ENCODE data around the gene GNL2.
A peak's percentile ranks its signal among the peaks of the same experiment; 100 is the strongest.
"Not testable (repeated sequence)": the region's sequence is repeated elsewhere in the genome, so short reads cannot be mapped to it uniquely, and the experiment has no call there.

The GNL2 gene

GRCh38 chr1:37562984-37563383 is 32.8 kb downstream of the GNL2 start:
- Histone ChIP-seq H2BK15ac (ENCODE audit: low read depth, poor library complexity, severe bottlenecking) (no peak overlapping the region), H3K36me3 (ENCODE audit: control insufficient read depth in 1 of 2, insufficient read depth in 2 of 2, low read depth in 1 of 2, low read length in 2 of 2) (peaks cover 44 to 54% of the 10 kb centered on the region in 2 experiments), H3K4me1 (ENCODE audit: control insufficient read depth, insufficient read depth, low read depth, low read length) (peaks cover 4% of the 10 kb centered on the region), H4K8ac (ENCODE audit: low read length) (no peak overlapping the region), H3K4me3 (ENCODE audit: insufficient read depth in 1 of 2, low read depth in 1 of 2, low read length in 2 of 2) (no peak overlapping the region), H2AFZ (ENCODE audit: low read depth, low read length) (no peak overlapping the region), H3K14ac (ENCODE audit: low read length in 2 of 2) (no peak overlapping the region), H3K4me2 (ENCODE audit: low read length, poor library complexity, severe bottlenecking) (no peak overlapping the region), H3K9ac (ENCODE audit: low read length) (no peak overlapping the region), H3K27me3 (ENCODE audit: control insufficient read depth in 1 of 2, insufficient read depth in 1 of 2, low read length in 2 of 2) (no peaks in the 10 kb centered on the region), H3K27ac (ENCODE audit: low read length, poor library complexity, severe bottlenecking) (no peak overlapping the region), H2BK5ac (ENCODE audit: low read depth, low read length, poor library complexity, severe bottlenecking) (no peak overlapping the region), H3K79me1 (replicated peaks; ENCODE audit: low read length, poor library complexity, severe bottlenecking) (peaks cover 4% of the 10 kb centered on the region), H3K4ac (ENCODE audit: low read depth in 1 of 2, low read length in 2 of 2) (no peak overlapping the region), H4K91ac (ENCODE audit: low read length) (no peak overlapping the region), H3K9me3 (ENCODE audit: control insufficient read depth, low read length) (no peaks in the 10 kb centered on the region), H2BK120ac (ENCODE audit: low read depth, low read length) (no peak overlapping the region), H3K18ac (ENCODE audit: low read depth in 1 of 2, low read length in 2 of 2) (no peak overlapping the region), H2BK12ac (ENCODE audit: low read length in 2 of 2) (no peak overlapping the region), H2AK5ac (ENCODE audit: low read length, severe bottlenecking) (no peak overlapping the region), H3K23ac (ENCODE audit: low read length in 2 of 2) (no peak overlapping the region)
- DNase-seq = no peak
- WGBS = 93% methylated on average over 1 of the region's 1 CpG

- Histone ChIP-seq H3K27ac (ENCODE audit: low read length, poor library complexity, severe bottlenecking) (no peak overlapping the region), H3K14ac (ENCODE audit: low read length in 2 of 2) (no peak overlapping the region), H3K27me3 (ENCODE audit: control insufficient read depth in 1 of 2, insufficient read depth in 1 of 2, low read length in 2 of 2) (no peaks in the 10 kb centered on the region), H2AFZ (ENCODE audit: low read depth, low read length) (no peak overlapping the region), H3K4me1 (ENCODE audit: control insufficient read depth, insufficient read depth, low read depth, low read length) (peaks cover 11% of the 10 kb centered on the region), H4K91ac (ENCODE audit: low read length) (peak overlapping the region; percentile 77), H3K4me2 (ENCODE audit: low read length, poor library complexity, severe bottlenecking) (no peak overlapping the region), H2BK5ac (ENCODE audit: low read depth, low read length, poor library complexity, severe bottlenecking) (no peak overlapping the region), H3K4ac (ENCODE audit: low read depth in 1 of 2, low read length in 2 of 2) (no peak overlapping the region), H2BK120ac (ENCODE audit: low read depth, low read length) (no peak overlapping the region), H3K9me3 (ENCODE audit: control insufficient read depth, low read length) (no peaks in the 10 kb centered on the region), H2BK12ac (ENCODE audit: low read length in 2 of 2) (peak overlapping the region in 1 of 2 experiments; percentile 27), H3K18ac (ENCODE audit: low read depth in 1 of 2, low read length in 2 of 2) (no peak overlapping the region), H3K4me3 (ENCODE audit: insufficient read depth in 1 of 2, low read depth in 1 of 2, low read length in 2 of 2) (no peak overlapping the region), H4K8ac (ENCODE audit: low read length) (peak overlapping the region; percentile 29), H2AK5ac (ENCODE audit: low read length, severe bottlenecking) (no peak overlapping the region), H3K36me3 (ENCODE audit: control insufficient read depth in 1 of 2, insufficient read depth in 2 of 2, low read depth in 1 of 2, low read length in 2 of 2) (peaks cover 34 to 38% of the 10 kb centered on the region in 2 experiments), H3K79me1 (replicated peaks; ENCODE audit: low read length, poor library complexity, severe bottlenecking) (peaks cover 2% of the 10 kb centered on the region), H3K9ac (ENCODE audit: low read length) (peak overlapping the region; percentile 21), H3K23ac (ENCODE audit: low read length in 2 of 2) (no peak overlapping the region), H2BK15ac (ENCODE audit: low read depth, poor library complexity, severe bottlenecking) (no peak overlapping the region)
- peak; percentile 47 for DNase-seq
- 93% methylated on average over 19 of the region's 21 CpGs for WGBS
These were observed 34.3 kb downstream of the GNL2 start for GRCh38 chr1:37561133-37562132.

DNA sequence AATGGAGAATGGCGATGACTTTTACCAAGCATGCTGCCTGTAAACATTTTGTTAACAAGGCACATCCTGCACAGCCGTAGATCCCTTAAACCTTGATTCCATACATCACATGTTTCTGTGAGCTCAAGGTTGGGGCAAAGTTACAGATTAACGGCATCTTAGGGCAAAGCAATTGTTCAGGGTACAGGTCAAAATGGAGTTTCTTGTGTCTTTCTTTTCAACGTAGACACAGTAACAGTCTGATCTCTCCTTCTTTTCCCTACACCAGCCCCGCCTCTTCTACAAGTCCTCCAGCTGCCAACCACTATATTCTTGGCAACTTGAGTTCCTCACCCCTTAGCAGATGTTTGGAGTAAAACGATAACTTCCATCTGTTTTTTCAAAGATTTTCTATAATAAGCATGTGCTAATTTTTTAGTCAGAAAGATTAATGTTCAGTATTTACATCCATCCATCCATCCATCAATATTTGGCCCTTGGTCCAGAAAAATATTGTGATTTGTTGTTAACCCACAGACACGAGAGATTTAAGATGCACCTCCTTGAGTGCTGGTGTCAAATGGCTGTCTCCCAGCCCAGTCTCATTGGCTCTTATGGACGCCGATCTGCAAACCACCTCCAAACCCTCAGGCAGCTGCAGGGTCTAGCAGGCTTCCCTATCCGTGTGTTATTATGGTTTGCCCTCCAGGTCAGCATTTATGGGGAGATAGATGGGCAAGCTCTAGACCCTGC is 35.2 kb downstream of the GNL2 start:
- Histone ChIP-seq H3K27ac (ENCODE audit: low read length, poor library complexity, severe bottlenecking) (no peak overlapping the region), H3K4me3 (ENCODE audit: insufficient read depth in 1 of 2, low read depth in 1 of 2, low read length in 2 of 2) (no peak overlapping the region), H3K23ac (ENCODE audit: low read length in 2 of 2) (no peak overlapping the region), H3K4ac (ENCODE audit: low read depth in 1 of 2, low read length in 2 of 2) (no peak overlapping the region), H3K9ac (ENCODE audit: low read length) (peak overlapping the region; percentile 21), H3K36me3 (ENCODE audit: control insufficient read depth in 1 of 2, insufficient read depth in 2 of 2, low read depth in 1 of 2, low read length in 2 of 2) (peaks cover 29 to 31% of the 10 kb centered on the region in 2 experiments), H3K79me1 (replicated peaks; ENCODE audit: low read length, poor library complexity, severe bottlenecking) (peaks cover 2% of the 10 kb centered on the region), H3K18ac (ENCODE audit: low read depth in 1 of 2, low read length in 2 of 2) (no peak overlapping the region), H4K8ac (ENCODE audit: low read length) (no peak overlapping the region), H2AFZ (ENCODE audit: low read depth, low read length) (no peak overlapping the region), H3K27me3 (ENCODE audit: control insufficient read depth in 1 of 2, insufficient read depth in 1 of 2, low read length in 2 of 2) (no peaks in the 10 kb centered on the region), H3K14ac (ENCODE audit: low read length in 2 of 2) (no peak overlapping the region), H3K4me2 (ENCODE audit: low read length, poor library complexity, severe bottlenecking) (no peak overlapping the region), H3K9me3 (ENCODE audit: control insufficient read depth, low read length) (no peaks in the 10 kb centered on the region), H2BK12ac (ENCODE audit: low read length in 2 of 2) (no peak overlapping the region), H2BK5ac (ENCODE audit: low read depth, low read length, poor library complexity, severe bottlenecking) (no peak overlapping the region), H3K4me1 (ENCODE audit: control insufficient read depth, insufficient read depth, low read depth, low read length) (peaks cover 11% of the 10 kb centered on the region), H2AK5ac (ENCODE audit: low read length, severe bottlenecking) (no peak overlapping the region), H2BK15ac (ENCODE audit: low read depth, poor library complexity, severe bottlenecking) (no peak overlapping the region), H4K91ac (ENCODE audit: low read length) (no peak overlapping the region), H2BK120ac (ENCODE audit: low read depth, low read length) (no peak overlapping the region)
- WGBS = 84% methylated on average over 9 of the region's 10 CpGs
- DNase-seq = no peak

DNA sequence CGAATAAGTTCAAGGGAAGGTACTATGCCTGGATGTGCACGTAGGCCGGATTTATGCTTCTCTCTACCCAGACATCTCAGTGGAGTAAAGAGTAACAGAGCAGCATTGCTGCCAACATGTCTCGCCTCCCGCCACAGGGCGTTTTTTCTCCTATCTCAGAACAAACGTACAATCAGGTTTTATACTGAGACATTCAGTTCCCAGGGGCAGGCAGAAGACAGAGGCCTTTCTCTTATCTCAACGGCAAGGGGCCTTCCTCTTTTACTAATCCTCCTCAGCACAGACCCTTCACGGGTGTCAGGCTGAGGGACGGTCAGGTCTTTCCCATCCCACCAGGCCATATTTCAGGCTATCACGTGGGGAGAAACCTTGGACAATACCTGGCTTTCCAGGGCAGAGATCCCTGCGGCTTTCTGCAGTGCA is 35.8 kb downstream of the GNL2 start:
- not testable (repeated sequence) for H3K4me2 ChIP-seq (ENCODE audit: low read length, poor library complexity, severe bottlenecking); H2BK5ac ChIP-seq (ENCODE audit: low read depth, low read length, poor library complexity, severe bottlenecking); H3K27ac ChIP-seq (ENCODE audit: low read length, poor library complexity, severe bottlenecking); DNase-seq; H2AK5ac ChIP-seq (ENCODE audit: low read length, severe bottlenecking); H3K14ac ChIP-seq (ENCODE audit: low read length in 2 of 2); H3K4me3 ChIP-seq (ENCODE audit: insufficient read depth in 1 of 2, low read depth in 1 of 2, low read length in 2 of 2); H4K8ac ChIP-seq (ENCODE audit: low read length); H3K9me3 ChIP-seq (ENCODE audit: control insufficient read depth, low read length); H3K23ac ChIP-seq (ENCODE audit: low read length in 2 of 2); H2BK15ac ChIP-seq (ENCODE audit: low read depth, poor library complexity, severe bottlenecking); H3K9ac ChIP-seq (ENCODE audit: low read length); H3K27me3 ChIP-seq (ENCODE audit: control insufficient read depth in 1 of 2, insufficient read depth in 1 of 2, low read length in 2 of 2); H2AFZ ChIP-seq (ENCODE audit: low read depth, low read length); H3K4ac ChIP-seq (ENCODE audit: low read depth in 1 of 2, low read length in 2 of 2); H2BK120ac ChIP-seq (ENCODE audit: low read depth, low read length); H3K79me1 ChIP-seq (replicated peaks; ENCODE audit: low read length, poor library complexity, severe bottlenecking); H3K18ac ChIP-seq (ENCODE audit: low read depth in 1 of 2, low read length in 2 of 2); H2BK12ac ChIP-seq (ENCODE audit: low read length in 2 of 2); H4K91ac ChIP-seq (ENCODE audit: low read length)
- 81% methylated on average over 12 of the region's 12 CpGs for WGBS
- peaks cover 11% of the 10 kb centered on the region for H3K4me1 ChIP-seq (ENCODE audit: control insufficient read depth, insufficient read depth, low read depth, low read length)
- peaks cover 23 to 28% of the 10 kb centered on the region in 2 experiments for H3K36me3 ChIP-seq (ENCODE audit: control insufficient read depth in 1 of 2, insufficient read depth in 2 of 2, low read depth in 1 of 2, low read length in 2 of 2)
